DOHH2 (cell line): ENCODE measurements around the gene PSMA8.

Experiments used
- CTCF ChIP-seq: fragments of 200-600 bp; sonication (generic); IDR thresholded peaks from one replicate; pipeline ENCODE4 v1.5.1; 2014; ENCODE audit warnings: antibody characterized with exemption, mild to moderate bottlenecking, low read depth, low read length; ENCODE audit not compliant: poor library complexity, severe bottlenecking
- EZH2phosphoT487 ChIP-seq: fragments of 200-600 bp; sonication (generic); IDR thresholded peaks from 2 replicates; pipeline ENCODE4 v1.6.1; 2017; ENCODE audit warnings: borderline replicate concordance, mild to moderate bottlenecking, antibody characterized with exemption, low read length, moderate library complexity, mixed read lengths

- no peak for TF ChIP-seq CTCF
- TF ChIP-seq EZH2phosphoT487 = no peak
Measured at GRCh38 chr18:26225915-26226228, 92.2 kb downstream of the PSMA8 start.
